HepG2 (cell line): ENCODE data around the gene CAT. TPM values are rescaled to one million over a fixed set of nuclear protein-coding genes. Genes with fewer than 3 reads are reported as not detected.

Experiments
- ARID5B ChIP-seq: IDR thresholded peaks from 2 replicates; pipeline ENCODE4 v1.4.0; 2020; ENCODE audit warnings: mild to moderate bottlenecking, missing genetic modification reagents
- ARNT2 ChIP-seq: sonication (generic); formaldehyde crosslinking; IDR thresholded peaks from 2 replicates; pipeline ENCODE4 v1.8.0; 2022; ENCODE audit warnings: mild to moderate bottlenecking, low read depth, missing genetic modification reagents, moderate library complexity
- ATF4 ChIP-seq, 2 experiments: fragments of 450-650 bp in 1 of 2; sonication (generic) in 1 of 2; formaldehyde crosslinking; IDR thresholded peaks; 2 replicates each; pipeline versions ENCODE4 v1.5.0 to v1.8.0; 2020 to 2022; ENCODE audit warnings: mild to moderate bottlenecking in 1 of 2, missing genetic modification reagents in 1 of 2
- CEBPG ChIP-seq: IDR thresholded peaks from 2 replicates; pipeline ENCODE4 v1.6.1; 2016
- FOSL2 ChIP-seq: sonication (generic); formaldehyde crosslinking; IDR thresholded peaks from 2 replicates; pipeline ENCODE4 v1.4.0; 2020; ENCODE audit warnings: missing genetic modification reagents
- FOXA3 ChIP-seq: IDR thresholded peaks from 2 replicates; pipeline ENCODE4 v1.6.1; 2016; ENCODE audit warnings: missing genetic modification reagents, missing compliant biosample characterization
- GATAD2A ChIP-seq: IDR thresholded peaks from 2 replicates; pipeline ENCODE4 v1.6.1; 2016
- HMG20A ChIP-seq: IDR thresholded peaks from 2 replicates; pipeline ENCODE4 v1.6.1; 2016; ENCODE audit warnings: borderline replicate concordance
- KDM5A ChIP-seq: fragments of 200-600 bp; sonication (generic); IDR thresholded peaks from 2 replicates; pipeline ENCODE4 v1.7.0; 2018; ENCODE audit warnings: antibody characterized with exemption, mild to moderate bottlenecking, low read length, borderline replicate concordance
- KLF16 ChIP-seq, 2 experiments: sonication (generic) in 1 of 2; formaldehyde crosslinking in 1 of 2; IDR thresholded peaks; 2 replicates each; pipeline versions ENCODE4 v1.6.1 to v1.8.0; 2016 to 2023; ENCODE audit warnings: missing genetic modification reagents in 2 of 2, missing compliant biosample characterization in 1 of 2
- MAX ChIP-seq: IDR thresholded peaks from 2 replicates; pipeline ENCODE4 v1.6.1; 2012; ENCODE audit warnings: inconsistent platforms
- MXI1 ChIP-seq: IDR thresholded peaks from 3 replicates; pipeline ENCODE4 v1.6.1; 2012; ENCODE audit warnings: low read depth, low read length, inconsistent platforms, borderline replicate concordance
- NR1H2 ChIP-seq: sonication (generic); formaldehyde crosslinking; IDR thresholded peaks from 2 replicates; pipeline ENCODE4 v1.8.1; 2022; ENCODE audit warnings: low read depth, missing genetic modification reagents, borderline replicate concordance
- NR2F1 ChIP-seq, 2 experiments: fragments of 450-650 bp in 1 of 2; formaldehyde crosslinking in 1 of 2; IDR thresholded peaks; 2 replicates each; pipeline versions ENCODE4 v1.5.0 to v1.6.1; 2016 to 2020; ENCODE audit warnings: mild to moderate bottlenecking in 1 of 2, missing compliant biosample characterization in 1 of 2, missing genetic modification reagents in 1 of 2, moderate library complexity in 1 of 2
- SIN3B ChIP-seq: fragments of 150-350 bp; IDR thresholded peaks from 2 replicates; pipeline ENCODE4 v1.6.1; 2014; ENCODE audit warnings: low read length
- SMAD3 ChIP-seq: sonication (generic); formaldehyde crosslinking; IDR thresholded peaks from 2 replicates; pipeline ENCODE4 v1.4.0; 2020; ENCODE audit warnings: missing genetic modification reagents
- SOX13 ChIP-seq, 3 experiments: fragments of 450-650 bp in 1 of 3; sonication (generic) in 1 of 3; formaldehyde crosslinking in 1 of 3; IDR thresholded peaks in 2 of 3; conservative IDR thresholded peaks in 1 of 3; 2 replicates each; pipeline versions ENCODE4 v1.5.0 to v1.6.1; 2016 to 2020; ENCODE audit warnings: antibody characterized with exemption in 1 of 3, mild to moderate bottlenecking in 1 of 3, missing compliant biosample characterization in 1 of 3, missing genetic modification reagents in 1 of 3, moderate library complexity in 1 of 3
- STAT6 ChIP-seq: sonication (generic); formaldehyde crosslinking; IDR thresholded peaks from 2 replicates; pipeline ENCODE4 v1.4.0; 2020; ENCODE audit warnings: missing genetic modification reagents, mild to moderate bottlenecking, borderline replicate concordance
- TRIM24 ChIP-seq: sonication (generic); formaldehyde crosslinking; IDR thresholded peaks from 2 replicates; pipeline ENCODE4 v1.8.0; 2022; ENCODE audit warnings: mild to moderate bottlenecking, missing genetic modification reagents
- ZIK1 ChIP-seq: sonication (generic); formaldehyde crosslinking; IDR thresholded peaks from 2 replicates; pipeline ENCODE4 v1.5.0; 2020; ENCODE audit warnings: mild to moderate bottlenecking, low read depth, missing genetic modification reagents, borderline replicate concordance
- ZNF12 ChIP-seq: sonication (generic); formaldehyde crosslinking; IDR thresholded peaks from 2 replicates; pipeline ENCODE4 v1.5.0; 2020; ENCODE audit warnings: missing genetic modification reagents
- ZNF446 ChIP-seq: sonication (generic); formaldehyde crosslinking; IDR thresholded peaks from 2 replicates; pipeline ENCODE4 v1.5.0; 2020; ENCODE audit warnings: mild to moderate bottlenecking, missing genetic modification reagents
- ZNF629 ChIP-seq: sonication (generic); formaldehyde crosslinking; conservative IDR thresholded peaks from 2 replicates; pipeline ENCODE4 v1.5.0; 2020; ENCODE audit warnings: missing genetic modification reagents
- polyA plus RNA-seq, 8 experiments: library from polyadenylated mRNA; depleted of rRNA in 3 of 8; stranded (reverse) in 7 of 8; unstranded in 1 of 8; fragments of >200 nt; fragmentation: Illumina TruSeq in 4 of 8; extraction: Trizol in 4 of 8; gene quantifications; 2 replicates each; pipeline versions ENCODE4 v1.2.1 to v1.2.3, GENCODE V29; 2011 to 2016; ENCODE audit warnings: low read depth in 4 of 8, missing spikeins in 1 of 8, mixed read lengths in 1 of 8; ENCODE audit not compliant: insufficient read depth in 1 of 8
- total RNA-seq, 5 experiments: library from RNA; depleted of rRNA; stranded (reverse); fragments of >200 nt; fragmentation: Illumina TruSeq; extraction: Trizol; gene quantifications; 2 replicates each; pipeline ENCODE4 v1.2.3, GENCODE V29; 2016; ENCODE audit warnings: low read depth in 1 of 5

CAT gene
- total and polyA plus RNA-seq, 2 of the 13 experiments (the other 11 are each of a cell fraction or from before 2014, with no cell fraction given) = 107 to 136 TPM

GRCh38 chr11:34505874-34506273 lies 67.1 kb downstream of the CAT start (continued):
- TF ChIP-seq STAT6 (CRISPR knock-in tag) = no peak
- no peak for TF ChIP-seq ZIK1 (CRISPR knock-in tag)
- TF ChIP-seq ARNT2 = no peak
- peak; percentile 79 for TF ChIP-seq ARID5B
- TF ChIP-seq GATAD2A (CRISPR knock-in tag) = peak; percentile 79
- 0 out of 2 replicates have a peak, but pooled peaks have one; percentile 43 for TF ChIP-seq SMAD3 (CRISPR knock-in tag)
- TF ChIP-seq FOSL2 (CRISPR knock-in tag) = 0 out of 2 replicates have a peak, but pooled peaks have one; percentile 8
- no peak for TF ChIP-seq KDM5A
- peak; percentile 63; the same call in 1 of the 2 replicates for TF ChIP-seq HMG20A
- no peak for TF ChIP-seq MXI1
- TF ChIP-seq ZNF629 (CRISPR knock-in tag) = peak; percentile 68
- peak; percentile 70; the same call in 1 of the 2 replicates for TF ChIP-seq FOXA3 (CRISPR knock-in tag)
- no peak for TF ChIP-seq ZNF446 (CRISPR knock-in tag)
- no peak for TF ChIP-seq SOX13 (IDR thresholded peaks at IDR 0.05)
- peak in 1 of 2 experiments; percentile 17; a peak in 1 of 4 replicates for TF ChIP-seq SOX13 (CRISPR knock-in tag; conservative IDR thresholded peaks at IDR 0.05 in 1 of 2, IDR thresholded peaks at IDR 0.05 in 1 of 2)
- TF ChIP-seq NR2F1 (CRISPR knock-in tag; IDR thresholded peaks at IDR 0.05) = peak; percentile 78 to 83; a peak in 3 of 4 replicates
- no peak for TF ChIP-seq MAX
- TF ChIP-seq KLF16 (CRISPR knock-in tag; IDR thresholded peaks at IDR 0.05) = no peak
- TF ChIP-seq TRIM24 (CRISPR knock-in tag) = no peak
- TF ChIP-seq SIN3B = no peak
- TF ChIP-seq ATF4 (CRISPR knock-in tag; IDR thresholded peaks at IDR 0.05) = 0 out of 4 replicates have a peak, but pooled peaks of 1 of the 2 experiments have one; percentile 34
- peak; percentile 76 for TF ChIP-seq CEBPG (CRISPR knock-in tag)
- TF ChIP-seq ZNF12 (CRISPR knock-in tag) = peak; percentile 68; the same call in 1 of the 2 replicates
- no peak for TF ChIP-seq NR1H2 (CRISPR knock-in tag)
